ENCODE data around the gene COL5A2.

Gene COL5A2

DNA sequence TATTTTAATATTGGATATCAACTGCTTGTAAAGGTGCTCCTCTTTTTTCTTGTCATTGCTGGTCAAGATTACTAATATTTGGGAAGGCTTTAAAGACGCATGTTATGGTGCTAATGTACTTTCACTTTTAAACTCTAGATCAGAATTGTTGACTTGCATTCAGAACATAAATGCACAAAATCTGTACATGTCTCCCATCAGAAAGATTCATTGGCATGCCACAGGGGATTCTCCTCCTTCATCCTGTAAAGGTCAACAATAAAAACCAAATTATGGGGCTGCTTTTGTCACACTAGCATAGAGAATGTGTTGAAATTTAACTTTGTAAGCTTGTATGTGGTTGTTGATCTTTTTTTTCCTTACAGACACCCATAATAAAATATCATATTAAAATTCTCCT is 167.2 kb downstream of the COL5A2 start:
- Mint-ChIP-seq H3K27me3 (no peaks in the 10 kb centered on the region), H3K9me3 (no peaks in the 10 kb centered on the region), H3K36me3 (ENCODE audit: low read depth) (no peaks in the 10 kb centered on the region), H3K4me3 (no peak overlapping the region), H3K27ac (no peak overlapping the region), H3K4me1 (ENCODE audit: low read depth) (no peaks in the 10 kb centered on the region)

DNA sequence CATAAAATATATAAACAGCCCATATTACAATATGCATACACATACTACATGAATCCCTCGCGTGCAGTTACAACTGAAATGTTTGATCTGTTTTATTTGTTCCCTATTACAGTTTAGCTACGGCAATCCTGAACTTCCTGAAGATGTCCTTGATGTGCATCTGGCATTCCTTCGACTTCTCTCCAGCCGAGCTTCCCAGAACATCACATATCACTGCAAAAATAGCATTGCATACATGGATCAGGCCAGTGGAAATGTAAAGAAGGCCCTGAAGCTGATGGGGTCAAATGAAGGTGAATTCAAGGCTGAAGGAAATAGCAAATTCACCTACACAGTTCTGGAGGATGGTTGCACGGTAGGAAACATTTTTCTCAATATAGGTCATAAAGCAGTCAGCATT is 169.0 kb downstream of the COL5A2 start:
- Mint-ChIP-seq H3K4me1 (ENCODE audit: low read depth) (no peaks in the 10 kb centered on the region), H3K27ac (no peak overlapping the region), H3K36me3 (ENCODE audit: low read depth) (no peaks in the 10 kb centered on the region), H3K4me3 (no peak overlapping the region), H3K27me3 (peaks cover 4% of the 10 kb centered on the region), H3K9me3 (no peaks in the 10 kb centered on the region)

DNA sequence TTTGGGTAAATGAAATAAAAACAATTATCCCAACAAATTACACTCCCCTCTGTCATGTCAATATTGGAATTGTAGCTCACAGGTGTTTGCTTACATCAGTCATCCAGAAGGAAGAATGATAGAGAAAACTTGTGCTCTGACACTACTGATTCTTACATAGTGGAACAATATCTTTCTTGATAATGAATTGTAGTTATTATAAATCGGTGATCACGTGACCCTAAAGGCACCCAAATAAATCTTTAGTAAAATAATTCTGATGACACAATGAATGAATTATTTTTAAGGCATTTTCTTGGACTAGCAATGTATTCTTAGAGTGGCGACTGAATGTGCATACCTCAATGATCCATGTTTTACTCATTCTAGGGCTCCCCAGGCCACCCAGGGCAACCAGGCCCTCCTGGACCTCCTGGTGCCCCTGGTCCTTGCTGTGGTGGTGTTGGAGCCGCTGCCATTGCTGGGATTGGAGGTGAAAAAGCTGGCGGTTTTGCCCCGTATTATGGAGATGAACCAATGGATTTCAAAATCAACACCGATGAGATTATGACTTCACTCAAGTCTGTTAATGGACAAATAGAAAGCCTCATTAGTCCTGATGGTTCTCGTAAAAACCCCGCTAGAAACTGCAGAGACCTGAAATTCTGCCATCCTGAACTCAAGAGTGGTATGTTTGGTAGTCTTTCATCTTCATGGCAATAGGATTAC is 170.9 kb downstream of the COL5A2 start:
- H3K36me3 Mint-ChIP-seq (ENCODE audit: low read depth), result no peaks in the 10 kb centered on the region
- no peak overlapping the region for H3K4me3 Mint-ChIP-seq

DNA sequence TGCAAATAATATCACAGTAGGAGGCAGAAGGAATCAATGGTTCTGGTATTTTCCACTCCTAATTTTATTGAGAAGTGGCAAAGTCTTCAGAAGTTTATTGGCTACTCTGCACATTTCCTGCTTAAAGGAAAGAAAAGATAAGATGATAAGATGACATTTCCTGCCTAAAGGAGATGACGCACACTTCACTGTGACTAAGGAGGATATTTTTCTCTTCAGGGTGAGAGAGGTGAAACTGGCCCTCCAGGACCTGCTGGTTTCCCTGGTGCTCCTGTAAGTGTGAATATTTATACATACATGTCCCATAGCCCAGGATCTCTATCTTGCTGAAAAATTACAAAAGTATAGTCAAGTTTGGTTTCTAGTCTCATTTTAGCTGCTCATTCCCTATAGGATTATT is 177.5 kb downstream of the COL5A2 start:
- peaks cover 4% of the 10 kb centered on the region for H3K27me3 Mint-ChIP-seq
- H3K4me3 Mint-ChIP-seq, result no peak overlapping the region
- no peaks in the 10 kb centered on the region for H3K36me3 Mint-ChIP-seq (ENCODE audit: low read depth)
- H3K4me1 Mint-ChIP-seq (ENCODE audit: low read depth), result peaks cover 9% of the 10 kb centered on the region
- H3K27ac Mint-ChIP-seq, result no peak overlapping the region
- H3K9me3 Mint-ChIP-seq, result no peaks in the 10 kb centered on the region

More for the DNA sequence above, 170.9 kb downstream of the COL5A2 start:
- Mint-ChIP-seq H3K9me3 (no peaks in the 10 kb centered on the region), H3K27ac (no peak overlapping the region), H3K4me1 (ENCODE audit: low read depth) (no peaks in the 10 kb centered on the region), H3K27me3 (peaks cover 4% of the 10 kb centered on the region)

DNA sequence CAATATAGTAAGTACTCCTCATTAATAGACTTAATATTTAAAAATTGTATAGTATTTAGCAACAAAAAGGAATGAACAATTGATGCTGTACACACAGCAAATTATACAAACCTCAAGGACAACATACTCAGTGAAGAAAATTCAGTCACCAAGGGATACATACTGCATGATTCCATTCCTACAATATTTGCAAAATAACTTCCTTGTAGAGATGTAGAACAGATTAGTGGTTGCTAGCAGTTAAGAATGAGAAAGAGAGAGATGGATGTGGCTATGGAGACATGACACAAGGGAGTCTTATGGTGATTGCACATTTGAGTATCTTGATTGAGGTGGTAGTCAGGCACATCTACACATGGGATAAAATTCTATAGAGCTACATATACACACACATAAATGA is 179.3 kb downstream of the COL5A2 start:
- H3K27me3 Mint-ChIP-seq, result no peaks in the 10 kb centered on the region
- no peak overlapping the region for H3K4me3 Mint-ChIP-seq
- H3K27ac Mint-ChIP-seq, result no peak overlapping the region
- H3K4me1 Mint-ChIP-seq (ENCODE audit: low read depth), result peaks cover 9% of the 10 kb centered on the region
- H3K36me3 Mint-ChIP-seq (ENCODE audit: low read depth), result no peaks in the 10 kb centered on the region
- H3K9me3 Mint-ChIP-seq, result no peaks in the 10 kb centered on the region

DNA sequence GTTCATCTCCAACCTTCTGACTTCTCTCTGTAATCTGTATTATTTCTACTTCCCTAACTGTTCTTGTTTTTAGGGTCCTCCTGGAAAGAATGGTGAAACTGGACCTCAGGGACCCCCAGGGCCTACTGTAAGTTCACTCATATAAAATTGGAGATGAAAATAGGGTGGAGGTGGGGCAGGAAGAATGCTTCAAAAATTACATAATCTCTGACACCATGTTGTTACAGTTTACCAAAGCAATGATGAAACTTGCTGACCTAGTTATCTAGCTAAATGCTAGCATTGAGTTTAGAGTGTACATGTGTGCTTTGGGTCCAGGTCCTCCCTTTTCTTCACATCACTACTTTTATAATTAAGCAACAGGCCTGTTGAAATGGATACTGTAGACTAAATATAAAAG is 182.3 kb downstream of the COL5A2 start:
- Mint-ChIP-seq H3K27me3 (no peaks in the 10 kb centered on the region), H3K36me3 (ENCODE audit: low read depth) (no peaks in the 10 kb centered on the region), H3K9me3 (no peaks in the 10 kb centered on the region), H3K27ac (no peak overlapping the region), H3K4me1 (ENCODE audit: low read depth) (peaks cover 3% of the 10 kb centered on the region), H3K4me3 (no peak overlapping the region)

DNA sequence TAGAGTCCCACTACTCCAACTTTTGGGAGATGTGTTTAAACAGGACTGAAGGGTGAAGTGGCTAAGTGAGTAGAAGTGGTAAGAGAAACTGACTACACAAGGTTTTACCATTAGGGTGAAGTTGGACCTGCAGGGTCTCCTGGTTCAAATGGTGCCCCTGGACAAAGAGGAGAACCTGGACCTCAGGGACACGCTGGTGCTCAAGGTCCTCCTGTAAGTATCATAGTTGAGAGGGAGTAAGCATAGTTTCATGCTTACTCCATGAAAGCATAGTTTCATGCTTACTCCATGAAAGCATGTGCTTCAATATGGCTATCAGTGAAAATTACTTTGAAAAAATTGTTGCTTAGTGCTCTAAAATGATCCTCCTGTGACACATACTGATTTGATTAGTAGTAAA is 186.3 kb downstream of the COL5A2 start:
- no peaks in the 10 kb centered on the region for H3K9me3 Mint-ChIP-seq
- no peaks in the 10 kb centered on the region for H3K27me3 Mint-ChIP-seq
- H3K36me3 Mint-ChIP-seq (ENCODE audit: low read depth), result no peaks in the 10 kb centered on the region
- H3K27ac Mint-ChIP-seq, result no peak overlapping the region
- no peak overlapping the region for H3K4me3 Mint-ChIP-seq
- H3K4me1 Mint-ChIP-seq (ENCODE audit: low read depth), result no peaks in the 10 kb centered on the region

DNA sequence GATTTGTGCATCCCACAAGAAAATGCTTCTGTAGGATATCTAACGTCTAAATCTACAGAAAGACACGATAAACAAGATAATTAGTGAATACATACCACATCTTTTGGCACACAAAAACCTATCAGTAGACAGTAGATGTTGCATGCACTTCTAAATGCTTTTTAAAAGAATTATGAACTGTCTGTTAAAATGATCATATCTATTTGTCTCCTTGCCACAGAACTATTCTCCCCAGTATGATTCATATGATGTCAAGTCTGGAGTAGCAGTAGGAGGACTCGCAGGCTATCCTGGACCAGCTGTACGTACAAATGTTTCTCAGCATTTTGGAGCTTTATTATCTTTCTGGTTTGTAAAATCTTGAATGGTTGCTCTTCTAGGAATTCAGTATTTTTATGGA is 192.7 kb downstream of the COL5A2 start:
- no peak overlapping the region for H3K4me3 Mint-ChIP-seq
- H3K27me3 Mint-ChIP-seq, result peaks cover 9% of the 10 kb centered on the region
- no peak overlapping the region for H3K27ac Mint-ChIP-seq
- H3K4me1 Mint-ChIP-seq (ENCODE audit: low read depth), result no peaks in the 10 kb centered on the region
- H3K36me3 Mint-ChIP-seq (ENCODE audit: low read depth), result no peaks in the 10 kb centered on the region
- no peaks in the 10 kb centered on the region for H3K9me3 Mint-ChIP-seq

DNA sequence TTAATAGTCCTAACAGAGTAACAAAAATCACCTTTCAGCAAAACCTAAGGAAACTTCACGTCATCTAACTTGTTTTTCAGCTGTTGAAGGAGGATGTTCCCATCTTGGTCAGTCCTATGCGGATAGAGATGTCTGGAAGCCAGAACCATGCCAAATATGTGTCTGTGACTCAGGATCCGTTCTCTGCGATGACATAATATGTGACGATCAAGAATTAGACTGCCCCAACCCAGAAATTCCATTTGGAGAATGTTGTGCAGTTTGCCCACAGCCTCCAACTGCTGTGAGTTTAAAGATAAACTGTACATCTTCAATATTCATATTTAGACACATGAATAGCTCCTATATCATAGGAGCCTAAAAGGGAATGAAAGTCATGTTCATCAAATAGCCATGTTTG is 194.9 kb downstream of the COL5A2 start:
- H3K36me3 Mint-ChIP-seq (ENCODE audit: low read depth), result no peaks in the 10 kb centered on the region
- H3K27me3 Mint-ChIP-seq, result peaks cover 9% of the 10 kb centered on the region
- no peaks in the 10 kb centered on the region for H3K9me3 Mint-ChIP-seq
- H3K4me3 Mint-ChIP-seq, result no peak overlapping the region
- peaks cover 2% of the 10 kb centered on the region for H3K4me1 Mint-ChIP-seq (ENCODE audit: low read depth)
- no peak overlapping the region for H3K27ac Mint-ChIP-seq

DNA sequence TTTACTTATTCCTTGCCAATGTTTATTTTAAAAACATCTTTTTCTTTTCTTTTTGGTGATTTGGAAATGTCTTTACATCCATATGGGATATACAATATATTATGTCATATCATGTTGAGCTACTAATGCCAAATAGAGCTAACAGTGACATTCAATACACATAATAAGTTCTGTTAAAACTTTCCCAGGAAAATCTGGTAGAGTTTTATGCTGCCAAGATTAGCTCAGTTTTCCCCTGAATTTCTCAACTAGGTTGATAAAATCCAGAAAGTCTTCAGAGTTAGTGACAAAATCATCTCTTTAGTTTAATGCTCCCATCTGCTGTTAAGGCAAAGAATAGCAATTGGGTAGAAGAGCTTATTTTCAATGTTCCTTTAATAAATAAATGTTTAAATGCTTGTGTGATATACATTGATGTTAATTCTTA is 195.5 kb downstream of the COL5A2 start:
- no peak overlapping the region for H3K4me3 Mint-ChIP-seq
- no peak overlapping the region for H3K27ac Mint-ChIP-seq
- peaks cover 9% of the 10 kb centered on the region for H3K27me3 Mint-ChIP-seq
- H3K36me3 Mint-ChIP-seq (ENCODE audit: low read depth), result no peaks in the 10 kb centered on the region
- H3K9me3 Mint-ChIP-seq, result no peaks in the 10 kb centered on the region
- peaks cover 8% of the 10 kb centered on the region for H3K4me1 Mint-ChIP-seq (ENCODE audit: low read depth)

DNA sequence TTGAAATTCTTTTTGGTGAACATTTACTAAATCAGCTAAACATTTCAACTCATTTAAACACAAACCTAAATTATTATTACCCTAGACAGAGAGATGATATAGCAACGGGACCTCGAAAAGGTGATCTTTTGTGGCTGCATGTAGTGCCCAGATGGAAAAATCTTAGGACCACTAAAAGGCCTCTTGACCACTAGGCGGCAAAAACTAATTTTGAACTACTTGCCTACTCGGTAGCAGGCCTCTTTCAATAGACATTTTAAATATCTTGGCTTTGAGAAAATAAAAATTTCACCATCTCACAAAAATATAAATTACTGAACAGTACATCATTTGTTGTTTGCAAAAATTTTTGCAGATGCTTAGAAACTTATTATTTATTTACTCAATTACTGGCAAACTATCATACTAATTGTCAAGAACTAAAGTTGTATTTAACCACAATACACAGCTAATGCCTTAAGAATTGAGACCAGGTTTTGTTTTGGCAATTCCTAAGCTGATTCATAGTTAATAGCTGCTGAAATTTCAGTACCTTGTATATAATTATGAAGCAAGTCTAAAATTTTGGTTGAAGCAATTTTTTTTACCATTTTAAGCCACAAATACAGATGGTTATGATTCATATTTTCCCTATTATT is 196.0 kb downstream of the COL5A2 start:
- Mint-ChIP-seq H3K4me3 (no peak overlapping the region), H3K36me3 (ENCODE audit: low read depth) (no peaks in the 10 kb centered on the region), H3K27ac (no peak overlapping the region), H3K27me3 (peaks cover 9% of the 10 kb centered on the region), H3K4me1 (ENCODE audit: low read depth) (peaks cover 13% of the 10 kb centered on the region), H3K9me3 (no peaks in the 10 kb centered on the region)

All from stimulated activated naive CD8-positive, alpha-beta T cell treated with anti-CD3 and anti-CD28 coated beads, Interleukin-15, Interleukin-2, amounts not matched to agents 100 ng/mL and 50 ng/mL, for 24 hours (primary cell).